Measurements from ENCODE around the gene RABGAP1L. TPM values are rescaled to one million over a fixed set of nuclear protein-coding genes. Genes with fewer than 3 reads are reported as not detected.

RABGAP1L gene
- total and polyA plus RNA-seq, 2 donors from 2014 or later, result 16.2 to 48.5 TPM

Other genes starting within 250 kb of the RABGAP1L start
- gene SERPINC1, start 242.2 kb upstream of the RABGAP1L start, total RNA-seq, result 0.41 TPM
- gene SERPINC1, start 242.2 kb upstream of the RABGAP1L start, polyA plus RNA-seq (ENCODE audit: insufficient read depth, low read depth, low replicate concordance), result 0.82 TPM
- gene RC3H1, start 137.2 kb upstream of the RABGAP1L start, total RNA-seq, result 40.5 TPM
- gene RC3H1, start 137.2 kb upstream of the RABGAP1L start, polyA plus RNA-seq (ENCODE audit: insufficient read depth, low read depth, low replicate concordance), result 2.5 TPM